ENCODE measurements around the gene SLC34A1.
A peak's percentile ranks its signal among the peaks of the same experiment; 100 is the strongest.
"Not testable (repeated sequence)": the region's sequence is repeated elsewhere in the genome, so short reads cannot be mapped to it uniquely, and the experiment has no call there.

SLC34A1 gene

GRCh38 chr5:177355162-177355867 is 28.9 kb upstream of the SLC34A1 start:
- no peak for DNase-seq

- no peak for DNase-seq
Measured at GRCh38 chr5:177355868-177356168, 28.4 kb upstream of the SLC34A1 start.

GRCh38 chr5:177356746-177357145 is 27.5 kb upstream of the SLC34A1 start:
- no peak for DNase-seq

GRCh38 chr5:177357146-177357458 is 27.1 kb upstream of the SLC34A1 start:
- DNase-seq = no peak

GRCh38 chr5:177357459-177358351 is 26.5 kb upstream of the SLC34A1 start, which contains the start of gene RGS14:
RGS14 (plus strand) TSS chr5:177357924; CDS start chr5:177358025, 101 bp downstream.
- DNase-seq = peak; percentile 90

- no peak for DNase-seq
Measured at GRCh38 chr5:177358370-177358819, 25.8 kb upstream of the SLC34A1 start.

- DNase-seq = no peak
Measured at GRCh38 chr5:177359451-177359851, 24.8 kb upstream of the SLC34A1 start.

- DNase-seq = no peak
Measured at GRCh38 chr5:177359860-177360259, 24.4 kb upstream of the SLC34A1 start.

- DNase-seq = not testable (repeated sequence)
Measured at GRCh38 chr5:177360740-177361139, 23.5 kb upstream of the SLC34A1 start.

GRCh38 chr5:177361418-177362291 is 22.6 kb upstream of the SLC34A1 start:
- DNase-seq = no peak

- DNase-seq = no peak
Measured at GRCh38 chr5:177362292-177362609, 22.0 kb upstream of the SLC34A1 start.

GRCh38 chr5:177362610-177363507 is 21.4 kb upstream of the SLC34A1 start:
- DNase-seq = peak; percentile 52

GRCh38 chr5:177363565-177363964 is 20.7 kb upstream of the SLC34A1 start:
- no peak for DNase-seq

- no peak for DNase-seq
Measured at GRCh38 chr5:177364159-177364962, 19.9 kb upstream of the SLC34A1 start.

GRCh38 chr5:177365845-177366527 is 18.2 kb upstream of the SLC34A1 start:
- no peak for DNase-seq

GRCh38 chr5:177366528-177367322 is 17.5 kb upstream of the SLC34A1 start:
- no peak for DNase-seq

GRCh38 chr5:177367323-177367848 is 16.8 kb upstream of the SLC34A1 start:
- DNase-seq = no peak

GRCh38 chr5:177367981-177368868 is 16.0 kb upstream of the SLC34A1 start:
- DNase-seq = no peak
